K562 (cell line): ENCODE results near the gene SNCG. TPM values are rescaled to one million over a fixed set of nuclear protein-coding genes. Genes with fewer than 3 reads are reported as not detected.
A peak's percentile ranks its signal among the peaks of the same experiment; 100 is the strongest.

Experiments
- GTF3C2 ChIP-seq: IDR thresholded peaks from 3 replicates; pipeline ENCODE4 v1.6.1; 2011; ENCODE audit warnings: borderline replicate concordance, mild to moderate bottlenecking, moderate library complexity; ENCODE audit not compliant: insufficient read length; ENCODE audit errors: extremely low read depth
- HDAC3 ChIP-seq: fragments of 450-650 bp; IDR thresholded peaks from 2 replicates; pipeline ENCODE4 v1.6.1; 2018; ENCODE audit warnings: borderline replicate concordance, mild to moderate bottlenecking, moderate library complexity; ENCODE audit not compliant: partially characterized antibody
- JUN ChIP-seq, 2 experiments: sonication (generic) in 1 of 2; formaldehyde crosslinking in 1 of 2; IDR thresholded peaks; 2 replicates each; pipeline versions ENCODE4 v1.6.1 to v1.8.0; 2012 to 2022; ENCODE audit warnings: borderline replicate concordance in 2 of 2, mild to moderate bottlenecking in 2 of 2, improper control_type of control experiment in 1 of 2, low read depth in 1 of 2, low read length in 1 of 2, missing genetic modification reagents in 1 of 2
- KAT7 ChIP-seq: sonication (generic); formaldehyde crosslinking; IDR thresholded peaks from 2 replicates; pipeline ENCODE4 v1.8.0; 2022; ENCODE audit warnings: missing genetic modification reagents, mild to moderate bottlenecking, borderline replicate concordance
- NFATC3 ChIP-seq: fragments of 450-650 bp; IDR thresholded peaks from 2 replicates; pipeline ENCODE4 v1.6.1; 2017; ENCODE audit warnings: mild to moderate bottlenecking
- OTX1 ChIP-seq: fragments of 450-650 bp; formaldehyde crosslinking; IDR thresholded peaks from 2 replicates; pipeline ENCODE4 v1.4.0; 2022; ENCODE audit warnings: mild to moderate bottlenecking
- ZBTB11 ChIP-seq, 3 experiments: fragments of 200-800 bp in 1 of 3; fragments of 250-450 bp in 1 of 3; fragments of 450-650 bp in 1 of 3; sonication (Bioruptor Pico) in 1 of 3; sonication (Bioruptor generic) in 1 of 3; formaldehyde crosslinking in 1 of 3; IDR thresholded peaks; 2 replicates each; pipeline versions ENCODE4 v1.6.1 to v1.8.0; 2016 to 2022; ENCODE audit warnings: mild to moderate bottlenecking in 2 of 3, missing genetic modification characterization in 2 of 3, missing compliant biosample characterization in 1 of 3, moderate library complexity in 1 of 3
- ZFX ChIP-seq: sonication (generic); formaldehyde crosslinking; IDR thresholded peaks from 2 replicates; pipeline ENCODE4 v1.8.0; 2022; ENCODE audit warnings: mild to moderate bottlenecking, missing genetic modification reagents, moderate library complexity
- ZNF140 ChIP-seq: fragments of 250-450 bp; sonication (Bioruptor Pico); IDR thresholded peaks from 2 replicates; pipeline ENCODE4 v1.8.0; 2021; ENCODE audit warnings: moderate library complexity, mild to moderate bottlenecking, inconsistent platforms
- ZNF445 ChIP-seq: fragments of 250-450 bp; sonication (Bioruptor Pico); IDR thresholded peaks from 2 replicates; pipeline ENCODE4 v1.4.0; 2020; ENCODE audit warnings: low read depth, mild to moderate bottlenecking, moderate library complexity
- polyA plus RNA-seq, 8 experiments: library from polyadenylated mRNA; depleted of rRNA in 4 of 8; stranded (reverse) in 5 of 8; unstranded in 3 of 8; fragments of >200 nt; fragmentation: Nextera tagmentation in 2 of 8; fragmentation: Illumina TruSeq in 1 of 8; extraction: Ambion mirVana in 2 of 8; extraction: Trizol in 1 of 8; gene quantifications; 2 replicates each; pipeline versions ENCODE4 v1.2.1 to v1.2.3, GENCODE V29; 2011 to 2014; ENCODE audit warnings: inconsistent platforms in 1 of 8, missing spikeins in 1 of 8
- total RNA-seq, 7 experiments: library from RNA; depleted of rRNA in 6 of 7; stranded (reverse); fragments of >200 nt in 6 of 7; fragmentation: Illumina TruSeq in 2 of 7; extraction: Trizol in 2 of 7; gene quantifications; 2 replicates each; pipeline versions ENCODE4 v1.2.1 to v1.2.3, GENCODE V29; 2011 to 2021; ENCODE audit warnings: low replicate concordance in 1 of 7
- TF ChIP-seq, protein P1 (sequence below), 2 experiments: fragments of 450-650 bp; IDR thresholded peaks; 2 replicates each; pipeline ENCODE4 v1.6.1; 2018; ENCODE audit warnings: mild to moderate bottlenecking in 2 of 2, low read depth in 1 of 2; ENCODE audit not compliant: partially characterized antibody in 2 of 2
- TF ChIP-seq, protein P2 (sequence below): fragments of 450-650 bp; IDR thresholded peaks from 2 replicates; pipeline ENCODE4 v1.7.0; 2016; ENCODE audit warnings: borderline replicate concordance

The SNCG gene
- total and polyA plus RNA-seq, 9 of the 15 experiments (the other 6 are each of a cell fraction or from before 2014, with no cell fraction given): 9.8 to 146 (median 93.6) TPM

DNA sequence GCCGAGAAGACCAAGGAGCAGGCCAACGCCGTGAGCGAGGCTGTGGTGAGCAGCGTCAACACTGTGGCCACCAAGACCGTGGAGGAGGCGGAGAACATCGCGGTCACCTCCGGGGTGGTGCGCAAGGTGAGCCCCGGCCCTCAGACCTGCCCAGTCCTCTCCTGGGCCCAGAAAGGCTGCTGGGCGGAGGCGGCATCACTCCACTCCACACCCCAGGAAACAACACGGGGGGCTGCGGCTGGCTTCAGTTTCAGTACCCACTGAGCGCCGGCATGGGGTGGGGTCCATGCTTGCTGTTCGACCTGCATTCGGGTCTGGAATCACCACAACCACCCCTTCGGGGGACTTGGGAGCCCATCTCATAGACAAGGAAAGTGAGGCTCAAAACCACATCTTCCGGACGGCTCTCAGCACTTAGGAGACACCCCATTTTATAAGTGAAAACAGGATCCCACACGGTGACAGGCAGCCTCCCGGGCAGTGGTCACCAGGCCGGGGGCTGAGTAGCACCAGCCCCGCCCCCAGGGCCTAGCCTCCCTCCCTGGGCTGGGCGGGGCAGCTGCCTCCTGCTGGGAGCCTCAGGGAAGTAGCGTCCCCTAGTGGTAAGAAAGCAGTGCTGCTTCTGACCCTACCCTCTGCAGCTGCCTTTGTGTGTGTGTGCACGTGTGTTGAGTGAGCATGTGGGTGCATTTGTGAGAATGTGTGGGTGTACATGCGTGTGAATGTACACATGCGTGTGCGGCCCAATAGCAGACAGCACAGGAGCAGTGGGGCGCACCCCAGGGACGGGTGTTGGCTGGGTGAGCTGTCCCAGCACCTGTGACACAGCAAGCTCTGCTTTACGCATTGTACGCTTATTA, 1.8 kb downstream of the SNCG start (continued):
- TF ChIP-seq, protein P1, sequence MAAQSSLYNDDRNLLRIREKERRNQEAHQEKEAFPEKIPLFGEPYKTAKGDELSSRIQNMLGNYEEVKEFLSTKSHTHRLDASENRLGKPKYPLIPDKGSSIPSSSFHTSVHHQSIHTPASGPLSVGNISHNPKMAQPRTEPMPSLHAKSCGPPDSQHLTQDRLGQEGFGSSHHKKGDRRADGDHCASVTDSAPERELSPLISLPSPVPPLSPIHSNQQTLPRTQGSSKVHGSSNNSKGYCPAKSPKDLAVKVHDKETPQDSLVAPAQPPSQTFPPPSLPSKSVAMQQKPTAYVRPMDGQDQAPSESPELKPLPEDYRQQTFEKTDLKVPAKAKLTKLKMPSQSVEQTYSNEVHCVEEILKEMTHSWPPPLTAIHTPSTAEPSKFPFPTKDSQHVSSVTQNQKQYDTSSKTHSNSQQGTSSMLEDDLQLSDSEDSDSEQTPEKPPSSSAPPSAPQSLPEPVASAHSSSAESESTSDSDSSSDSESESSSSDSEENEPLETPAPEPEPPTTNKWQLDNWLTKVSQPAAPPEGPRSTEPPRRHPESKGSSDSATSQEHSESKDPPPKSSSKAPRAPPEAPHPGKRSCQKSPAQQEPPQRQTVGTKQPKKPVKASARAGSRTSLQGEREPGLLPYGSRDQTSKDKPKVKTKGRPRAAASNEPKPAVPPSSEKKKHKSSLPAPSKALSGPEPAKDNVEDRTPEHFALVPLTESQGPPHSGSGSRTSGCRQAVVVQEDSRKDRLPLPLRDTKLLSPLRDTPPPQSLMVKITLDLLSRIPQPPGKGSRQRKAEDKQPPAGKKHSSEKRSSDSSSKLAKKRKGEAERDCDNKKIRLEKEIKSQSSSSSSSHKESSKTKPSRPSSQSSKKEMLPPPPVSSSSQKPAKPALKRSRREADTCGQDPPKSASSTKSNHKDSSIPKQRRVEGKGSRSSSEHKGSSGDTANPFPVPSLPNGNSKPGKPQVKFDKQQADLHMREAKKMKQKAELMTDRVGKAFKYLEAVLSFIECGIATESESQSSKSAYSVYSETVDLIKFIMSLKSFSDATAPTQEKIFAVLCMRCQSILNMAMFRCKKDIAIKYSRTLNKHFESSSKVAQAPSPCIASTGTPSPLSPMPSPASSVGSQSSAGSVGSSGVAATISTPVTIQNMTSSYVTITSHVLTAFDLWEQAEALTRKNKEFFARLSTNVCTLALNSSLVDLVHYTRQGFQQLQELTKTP (IDR thresholded peaks at IDR 0.05; ENCODE audit: low read depth in 1 of 2, partially characterized antibody in 2 of 2): no peak
- TF ChIP-seq JUN (IDR thresholded peaks at IDR 0.05; ENCODE audit: borderline replicate concordance, low read depth, low read length): no peak; the same call in 1 of the 2 replicates
- no peak for TF ChIP-seq JUN (CRISPR knock-in tag; IDR thresholded peaks at IDR 0.05; ENCODE audit: borderline replicate concordance)
- no peak for TF ChIP-seq ZNF445
- TF ChIP-seq OTX1 (CRISPR knock-in tag): 0 out of 2 replicates have a peak, but pooled peaks have one; percentile 25
- TF ChIP-seq GTF3C2: no peak
- TF ChIP-seq ZFX (CRISPR knock-in tag): peak; percentile 66
- no peak for TF ChIP-seq HDAC3
- TF ChIP-seq, protein P2, sequence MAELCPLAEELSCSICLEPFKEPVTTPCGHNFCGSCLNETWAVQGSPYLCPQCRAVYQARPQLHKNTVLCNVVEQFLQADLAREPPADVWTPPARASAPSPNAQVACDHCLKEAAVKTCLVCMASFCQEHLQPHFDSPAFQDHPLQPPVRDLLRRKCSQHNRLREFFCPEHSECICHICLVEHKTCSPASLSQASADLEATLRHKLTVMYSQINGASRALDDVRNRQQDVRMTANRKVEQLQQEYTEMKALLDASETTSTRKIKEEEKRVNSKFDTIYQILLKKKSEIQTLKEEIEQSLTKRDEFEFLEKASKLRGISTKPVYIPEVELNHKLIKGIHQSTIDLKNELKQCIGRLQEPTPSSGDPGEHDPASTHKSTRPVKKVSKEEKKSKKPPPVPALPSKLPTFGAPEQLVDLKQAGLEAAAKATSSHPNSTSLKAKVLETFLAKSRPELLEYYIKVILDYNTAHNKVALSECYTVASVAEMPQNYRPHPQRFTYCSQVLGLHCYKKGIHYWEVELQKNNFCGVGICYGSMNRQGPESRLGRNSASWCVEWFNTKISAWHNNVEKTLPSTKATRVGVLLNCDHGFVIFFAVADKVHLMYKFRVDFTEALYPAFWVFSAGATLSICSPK: no peak
- TF ChIP-seq ZNF140 (CRISPR knock-in tag): no peak
- TF ChIP-seq KAT7: no peak
- no peak for TF ChIP-seq NFATC3
- no peak for TF ChIP-seq ZBTB11 (CRISPR knock-in tag; IDR thresholded peaks at IDR 0.05)
